Measurements from ENCODE around the gene GNAQ.

The GNAQ gene

DNA sequence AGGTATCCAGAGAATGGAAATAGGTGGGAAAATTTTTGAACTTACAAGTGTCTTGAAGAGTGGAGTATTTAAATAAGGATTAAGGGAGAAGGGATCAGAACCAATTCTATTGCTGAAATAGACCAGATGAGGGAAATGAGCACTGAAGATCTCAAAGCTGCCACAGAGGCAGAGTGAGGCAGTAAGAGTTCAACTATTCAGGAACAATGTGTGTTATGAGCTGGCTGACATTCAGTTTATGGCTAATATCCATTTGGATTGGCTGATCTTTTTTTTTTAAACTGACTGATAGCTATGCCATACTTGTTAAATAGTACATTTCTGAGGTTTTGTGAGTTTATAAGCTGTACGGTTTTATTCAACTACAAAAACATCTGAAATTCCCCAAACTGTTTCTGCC lies 288.2 kb downstream of the GNAQ start:
- TF ChIP-seq, protein P1, sequence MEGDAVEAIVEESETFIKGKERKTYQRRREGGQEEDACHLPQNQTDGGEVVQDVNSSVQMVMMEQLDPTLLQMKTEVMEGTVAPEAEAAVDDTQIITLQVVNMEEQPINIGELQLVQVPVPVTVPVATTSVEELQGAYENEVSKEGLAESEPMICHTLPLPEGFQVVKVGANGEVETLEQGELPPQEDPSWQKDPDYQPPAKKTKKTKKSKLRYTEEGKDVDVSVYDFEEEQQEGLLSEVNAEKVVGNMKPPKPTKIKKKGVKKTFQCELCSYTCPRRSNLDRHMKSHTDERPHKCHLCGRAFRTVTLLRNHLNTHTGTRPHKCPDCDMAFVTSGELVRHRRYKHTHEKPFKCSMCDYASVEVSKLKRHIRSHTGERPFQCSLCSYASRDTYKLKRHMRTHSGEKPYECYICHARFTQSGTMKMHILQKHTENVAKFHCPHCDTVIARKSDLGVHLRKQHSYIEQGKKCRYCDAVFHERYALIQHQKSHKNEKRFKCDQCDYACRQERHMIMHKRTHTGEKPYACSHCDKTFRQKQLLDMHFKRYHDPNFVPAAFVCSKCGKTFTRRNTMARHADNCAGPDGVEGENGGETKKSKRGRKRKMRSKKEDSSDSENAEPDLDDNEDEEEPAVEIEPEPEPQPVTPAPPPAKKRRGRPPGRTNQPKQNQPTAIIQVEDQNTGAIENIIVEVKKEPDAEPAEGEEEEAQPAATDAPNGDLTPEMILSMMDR (IDR thresholded peaks at IDR 0.05; ENCODE audit: low read length, missing control alignments) = no peak
- H3K4me3 ChIP-seq (replicated peaks; ENCODE audit: low read depth, low read length) = no peak overlapping the region
- peak; percentile 39 for DNase-seq (ENCODE audit: low read depth)

DNA sequence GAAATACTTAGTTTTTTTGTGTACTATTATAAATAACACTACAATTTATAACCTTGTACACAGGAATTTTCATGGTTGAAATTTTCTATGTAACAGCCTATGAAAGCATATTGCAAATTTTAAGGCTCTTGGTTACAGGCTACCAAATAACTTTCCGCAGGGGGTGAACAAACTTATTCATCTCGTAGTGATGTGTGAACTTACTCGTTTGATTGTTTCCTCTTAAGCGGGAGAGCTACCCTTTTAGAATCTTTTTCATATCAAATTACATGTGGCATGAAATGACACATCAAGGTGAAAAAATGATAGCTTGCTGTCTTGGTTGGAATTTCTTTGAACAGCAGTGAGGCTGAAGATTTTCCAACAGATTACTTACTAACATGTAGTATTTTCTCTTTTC lies 292.7 kb downstream of the GNAQ start:
- H3K4me3 ChIP-seq (replicated peaks; ENCODE audit: low read depth, low read length) = no peak overlapping the region
- TF ChIP-seq, protein P1 (IDR thresholded peaks at IDR 0.05; ENCODE audit: low read length, missing control alignments) = no peak
- no peak for DNase-seq (ENCODE audit: low read depth)

DNA sequence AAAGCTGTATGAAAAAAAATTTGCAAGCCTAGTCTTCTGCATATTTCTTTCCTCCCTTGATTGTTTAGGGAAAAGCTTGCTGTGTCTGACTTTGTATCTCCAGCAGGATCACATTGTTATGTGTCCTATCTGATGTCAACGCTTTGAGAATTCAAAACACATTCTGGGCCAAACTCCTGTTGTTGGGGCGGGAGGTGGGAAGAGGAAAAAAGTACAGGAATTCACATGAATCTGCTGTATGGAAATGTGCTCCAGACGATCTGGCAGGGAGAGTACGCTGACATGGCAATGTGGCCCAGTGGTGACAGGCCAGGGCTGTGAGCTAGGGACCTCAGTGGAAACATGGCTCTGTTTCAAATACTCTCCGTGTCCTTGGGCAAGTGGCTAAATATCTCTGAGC lies 296.1 kb downstream of the GNAQ start:
- no peak overlapping the region for H3K4me3 ChIP-seq (replicated peaks; ENCODE audit: low read depth, low read length)
- TF ChIP-seq, protein P1 (IDR thresholded peaks at IDR 0.05; ENCODE audit: low read length, missing control alignments) = no peak
- peak; percentile 66 for DNase-seq (ENCODE audit: low read depth)

DNA sequence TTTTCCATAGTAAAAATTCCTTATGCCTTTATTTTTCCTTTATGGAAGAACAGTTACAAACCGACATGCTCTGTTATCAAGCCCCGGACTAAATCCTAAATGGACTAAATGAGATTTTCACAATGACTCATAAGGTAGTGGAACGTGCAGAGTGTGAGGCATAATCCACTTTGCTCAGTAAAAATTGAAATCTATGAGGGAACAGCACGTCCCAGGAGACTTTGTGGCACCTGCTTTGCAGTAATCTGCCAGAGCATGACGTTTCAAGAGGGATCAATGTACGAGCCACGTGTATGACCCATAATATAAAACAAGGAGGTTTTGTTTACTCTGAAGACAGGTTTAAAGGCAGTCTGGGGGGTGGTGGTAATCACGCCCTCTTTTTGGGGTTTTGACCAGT lies 299.7 kb downstream of the GNAQ start:
- DNase-seq (ENCODE audit: low read depth) = no peak
- TF ChIP-seq, protein P1 (IDR thresholded peaks at IDR 0.05; ENCODE audit: low read length, missing control alignments) = no peak
- no peak overlapping the region for H3K4me3 ChIP-seq (replicated peaks; ENCODE audit: low read depth, low read length)

DNA sequence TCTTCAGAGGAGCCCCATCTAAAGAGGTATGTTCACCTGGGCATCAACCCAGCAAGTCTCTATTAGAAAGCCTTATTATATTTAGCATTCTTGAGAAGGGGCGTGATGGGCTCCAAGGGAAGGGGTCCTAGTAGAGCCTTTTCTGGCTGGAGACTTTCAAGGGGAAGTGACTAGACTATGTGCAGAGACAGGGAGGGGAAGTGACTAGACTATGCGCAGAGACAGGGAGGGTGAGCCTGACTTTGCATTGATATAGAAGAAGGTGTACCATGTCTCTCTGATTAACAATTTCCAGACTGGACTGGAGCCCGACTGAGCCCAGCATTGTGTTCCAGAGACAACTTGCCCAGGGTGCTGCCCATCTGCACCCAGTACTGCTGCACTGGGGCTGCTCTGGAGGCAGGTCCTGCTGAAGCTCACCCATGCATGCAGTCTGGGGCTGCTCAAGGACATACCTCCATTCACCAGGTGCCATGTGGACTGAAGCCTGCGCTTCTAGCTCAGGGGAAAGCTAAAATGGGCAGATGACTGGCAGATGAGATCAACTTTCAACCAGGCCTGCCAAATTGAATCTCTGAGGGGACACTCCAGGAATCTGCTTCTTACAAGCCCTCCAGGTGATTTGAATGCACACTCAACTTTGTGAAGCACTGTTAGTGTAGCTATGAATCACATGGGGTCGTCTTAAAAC lies 300.5 kb downstream of the GNAQ start:
- DNase-seq (ENCODE audit: low read depth) = no peak
- TF ChIP-seq, protein P1 (IDR thresholded peaks at IDR 0.05; ENCODE audit: low read length, missing control alignments) = no peak
- H3K4me3 ChIP-seq (replicated peaks; ENCODE audit: low read depth, low read length) = no peak overlapping the region

DNA sequence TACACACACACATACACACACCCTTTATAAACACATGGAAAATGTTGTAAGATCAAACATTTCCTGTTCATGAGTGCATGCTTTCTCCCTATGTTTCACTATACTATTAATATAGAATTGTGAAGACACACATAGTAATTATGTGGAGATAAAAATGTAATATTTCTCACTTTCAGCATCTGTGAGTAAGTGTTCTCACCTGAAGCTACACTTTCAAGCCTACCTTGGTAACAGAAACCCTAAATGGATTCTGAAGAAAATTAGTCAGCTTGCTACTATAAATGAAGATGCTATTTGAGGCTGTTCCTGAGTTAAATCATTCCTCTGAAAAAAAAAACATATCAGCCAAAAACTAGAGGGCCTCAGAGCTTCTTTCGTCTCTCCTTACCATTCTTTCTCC lies 302.4 kb downstream of the GNAQ start:
- H3K4me3 ChIP-seq (replicated peaks; ENCODE audit: low read depth, low read length) = no peak overlapping the region
- TF ChIP-seq, protein P1 (IDR thresholded peaks at IDR 0.05; ENCODE audit: low read length, missing control alignments) = no peak
- no peak for DNase-seq (ENCODE audit: low read depth)

DNA sequence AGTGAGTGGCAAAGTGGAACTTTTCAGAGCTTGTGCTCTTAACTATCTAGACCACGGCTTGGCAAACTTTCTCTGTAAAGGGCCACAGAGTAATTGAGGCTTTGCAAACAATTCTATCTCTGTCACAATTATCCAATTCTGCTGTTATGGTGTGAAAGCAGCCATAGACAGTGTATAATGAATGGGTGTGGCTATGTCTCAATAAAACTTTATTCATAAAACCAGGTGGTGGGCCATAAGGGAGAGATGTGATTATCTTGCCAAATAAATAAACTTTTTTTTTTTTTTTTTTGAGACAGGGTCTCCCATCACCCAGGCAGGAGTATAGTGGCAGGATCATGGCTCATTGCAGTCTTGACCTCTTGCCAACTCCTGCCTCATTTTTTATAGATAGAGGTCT lies 304.8 kb downstream of the GNAQ start:
- no peak overlapping the region for H3K4me3 ChIP-seq (replicated peaks; ENCODE audit: low read depth, low read length)
- no peak for DNase-seq (ENCODE audit: low read depth)
- TF ChIP-seq, protein P1 (IDR thresholded peaks at IDR 0.05; ENCODE audit: low read length, missing control alignments) = no peak
